K562 (cell line): ENCODE measurements around the gene HELZ2. TPM values are rescaled to one million over a fixed set of nuclear protein-coding genes. Genes with fewer than 3 reads are reported as not detected.

Source experiments
- CEBPB ChIP-seq: fragments of 450-650 bp; IDR thresholded peaks from 2 replicates; pipeline ENCODE4 v1.6.1; 2016; ENCODE audit warnings: missing genetic modification characterization, missing compliant biosample characterization
- CTCFL ChIP-seq: IDR thresholded peaks from 2 replicates; pipeline ENCODE4 v1.6.1; 2011; ENCODE audit warnings: borderline replicate concordance, low read depth, mild to moderate bottlenecking, moderate library complexity, low read length; ENCODE audit not compliant: insufficient read depth, poor library complexity, severe bottlenecking
- JUNB ChIP-seq: fragments of 450-650 bp; formaldehyde crosslinking; conservative IDR thresholded peaks from 2 replicates; pipeline ENCODE4 v1.4.0; 2020; ENCODE audit warnings: mild to moderate bottlenecking
- MEIS2 ChIP-seq: fragments of 450-650 bp; IDR thresholded peaks from 2 replicates; pipeline ENCODE4 v1.6.1; 2014; ENCODE audit warnings: mild to moderate bottlenecking; ENCODE audit not compliant: partially characterized antibody
- NR2C1 ChIP-seq, 2 experiments: fragments of 450-650 bp; IDR thresholded peaks; 2 replicates each; pipeline ENCODE4 v1.6.1; 2017; ENCODE audit warnings: mild to moderate bottlenecking in 2 of 2, antibody characterized with exemption in 1 of 2, inconsistent platforms in 1 of 2, missing compliant biosample characterization in 1 of 2, missing genetic modification characterization in 1 of 2
- PHB ChIP-seq: fragments of 250-450 bp; sonication (Bioruptor Pico); IDR thresholded peaks from 2 replicates; pipeline ENCODE4 v1.5.0; 2021
- RBM17 ChIP-seq: fragments of 200-400 bp; formaldehyde crosslinking; IDR thresholded peaks from 2 replicates; pipeline ENCODE4 v1.6.1; 2017; ENCODE audit warnings: low read depth, mild to moderate bottlenecking, low read length, borderline replicate concordance
- SMAD1 ChIP-seq: fragments of 150-350 bp; IDR thresholded peaks from 2 replicates; pipeline ENCODE4 v1.6.1; 2014; ENCODE audit warnings: low read length, low read depth; ENCODE audit not compliant: partially characterized antibody
- ZBED1 ChIP-seq: IDR thresholded peaks from 2 replicates; pipeline ENCODE4 v1.6.1; 2014
- ZNF143 ChIP-seq: sonication (generic); formaldehyde crosslinking; IDR thresholded peaks from 2 replicates; pipeline ENCODE4 v1.9.0; 2022; ENCODE audit warnings: mild to moderate bottlenecking, missing genetic modification reagents
- ZNF41 ChIP-seq: fragments of 250-450 bp; sonication (Bioruptor Pico); conservative IDR thresholded peaks from 2 replicates; pipeline ENCODE4 v1.4.0; 2020; ENCODE audit warnings: mild to moderate bottlenecking
- ZNF444 ChIP-seq: fragments of 250-450 bp; sonication (Bioruptor Pico); IDR thresholded peaks from 2 replicates; pipeline ENCODE4 v1.4.0; 2020; ENCODE audit warnings: mild to moderate bottlenecking, moderate library complexity
- ZNF511 ChIP-seq: sonication (generic); formaldehyde crosslinking; IDR thresholded peaks from 2 replicates; pipeline ENCODE4 v1.8.0; 2022; ENCODE audit warnings: mild to moderate bottlenecking, missing genetic modification reagents
- polyA plus RNA-seq, 8 experiments: library from polyadenylated mRNA; depleted of rRNA in 4 of 8; stranded (reverse) in 5 of 8; unstranded in 3 of 8; fragments of >200 nt; fragmentation: Nextera tagmentation in 2 of 8; fragmentation: Illumina TruSeq in 1 of 8; extraction: Ambion mirVana in 2 of 8; extraction: Trizol in 1 of 8; gene quantifications; 2 replicates each; pipeline versions ENCODE4 v1.2.1 to v1.2.3, GENCODE V29; 2011 to 2014; ENCODE audit warnings: inconsistent platforms in 1 of 8, missing spikeins in 1 of 8
- total RNA-seq, 7 experiments: library from RNA; depleted of rRNA in 6 of 7; stranded (reverse); fragments of >200 nt in 6 of 7; fragmentation: Illumina TruSeq in 2 of 7; extraction: Trizol in 2 of 7; gene quantifications; 2 replicates each; pipeline versions ENCODE4 v1.2.1 to v1.2.3, GENCODE V29; 2011 to 2021; ENCODE audit warnings: low replicate concordance in 1 of 7
- TF ChIP-seq, protein P1 (sequence below): fragments of 450-650 bp; IDR thresholded peaks from 2 replicates; pipeline ENCODE4 v1.6.1; 2016
- TF ChIP-seq, protein P2 (sequence below): sonication (generic); formaldehyde crosslinking; IDR thresholded peaks from 2 replicates; pipeline ENCODE4 v1.8.1; 2023; ENCODE audit warnings: missing genetic modification reagents, mild to moderate bottlenecking, borderline replicate concordance
- TF ChIP-seq, protein P3 (sequence below): fragments of 250-450 bp; sonication (Bioruptor Pico); IDR thresholded peaks from 2 replicates; pipeline ENCODE4 v1.5.0; 2020; ENCODE audit warnings: mild to moderate bottlenecking

HELZ2 gene
- total and polyA plus RNA-seq, 9 of the 15 experiments (the other 6 are each of a cell fraction or from before 2014, with no cell fraction given): 0.03 to 7.8 (median 2.9) TPM; not detected in 1

GRCh38 chr20:63579017-63579694 lies 5.1 kb upstream of the HELZ2 start (continued):
- TF ChIP-seq, protein P1, sequence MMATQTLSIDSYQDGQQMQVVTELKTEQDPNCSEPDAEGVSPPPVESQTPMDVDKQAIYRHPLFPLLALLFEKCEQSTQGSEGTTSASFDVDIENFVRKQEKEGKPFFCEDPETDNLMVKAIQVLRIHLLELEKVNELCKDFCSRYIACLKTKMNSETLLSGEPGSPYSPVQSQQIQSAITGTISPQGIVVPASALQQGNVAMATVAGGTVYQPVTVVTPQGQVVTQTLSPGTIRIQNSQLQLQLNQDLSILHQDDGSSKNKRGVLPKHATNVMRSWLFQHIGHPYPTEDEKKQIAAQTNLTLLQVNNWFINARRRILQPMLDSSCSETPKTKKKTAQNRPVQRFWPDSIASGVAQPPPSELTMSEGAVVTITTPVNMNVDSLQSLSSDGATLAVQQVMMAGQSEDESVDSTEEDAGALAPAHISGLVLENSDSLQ: 0 out of 2 replicates have a peak, but pooled peaks have one; percentile 19
- TF ChIP-seq, protein P2, sequence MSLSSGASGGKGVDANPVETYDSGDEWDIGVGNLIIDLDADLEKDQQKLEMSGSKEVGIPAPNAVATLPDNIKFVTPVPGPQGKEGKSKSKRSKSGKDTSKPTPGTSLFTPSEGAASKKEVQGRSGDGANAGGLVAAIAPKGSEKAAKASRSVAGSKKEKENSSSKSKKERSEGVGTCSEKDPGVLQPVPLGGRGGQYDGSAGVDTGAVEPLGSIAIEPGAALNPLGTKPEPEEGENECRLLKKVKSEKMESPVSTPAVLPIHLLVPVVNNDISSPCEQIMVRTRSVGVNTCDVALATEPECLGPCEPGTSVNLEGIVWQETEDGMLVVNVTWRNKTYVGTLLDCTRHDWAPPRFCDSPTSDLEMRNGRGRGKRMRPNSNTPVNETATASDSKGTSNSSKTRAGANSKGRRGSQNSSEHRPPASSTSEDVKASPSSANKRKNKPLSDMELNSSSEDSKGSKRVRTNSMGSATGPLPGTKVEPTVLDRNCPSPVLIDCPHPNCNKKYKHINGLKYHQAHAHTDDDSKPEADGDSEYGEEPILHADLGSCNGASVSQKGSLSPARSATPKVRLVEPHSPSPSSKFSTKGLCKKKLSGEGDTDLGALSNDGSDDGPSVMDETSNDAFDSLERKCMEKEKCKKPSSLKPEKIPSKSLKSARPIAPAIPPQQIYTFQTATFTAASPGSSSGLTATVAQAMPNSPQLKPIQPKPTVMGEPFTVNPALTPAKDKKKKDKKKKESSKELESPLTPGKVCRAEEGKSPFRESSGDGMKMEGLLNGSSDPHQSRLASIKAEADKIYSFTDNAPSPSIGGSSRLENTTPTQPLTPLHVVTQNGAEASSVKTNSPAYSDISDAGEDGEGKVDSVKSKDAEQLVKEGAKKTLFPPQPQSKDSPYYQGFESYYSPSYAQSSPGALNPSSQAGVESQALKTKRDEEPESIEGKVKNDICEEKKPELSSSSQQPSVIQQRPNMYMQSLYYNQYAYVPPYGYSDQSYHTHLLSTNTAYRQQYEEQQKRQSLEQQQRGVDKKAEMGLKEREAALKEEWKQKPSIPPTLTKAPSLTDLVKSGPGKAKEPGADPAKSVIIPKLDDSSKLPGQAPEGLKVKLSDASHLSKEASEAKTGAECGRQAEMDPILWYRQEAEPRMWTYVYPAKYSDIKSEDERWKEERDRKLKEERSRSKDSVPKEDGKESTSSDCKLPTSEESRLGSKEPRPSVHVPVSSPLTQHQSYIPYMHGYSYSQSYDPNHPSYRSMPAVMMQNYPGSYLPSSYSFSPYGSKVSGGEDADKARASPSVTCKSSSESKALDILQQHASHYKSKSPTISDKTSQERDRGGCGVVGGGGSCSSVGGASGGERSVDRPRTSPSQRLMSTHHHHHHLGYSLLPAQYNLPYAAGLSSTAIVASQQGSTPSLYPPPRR (CRISPR knock-in tag): no peak
- TF ChIP-seq CEBPB (tag) (peak; percentile 66), ZNF511 (CRISPR knock-in tag) (no peak), MEIS2 (no peak), RBM17 (no peak), PHB (CRISPR knock-in tag) (no peak), CTCFL (no peak), ZNF444 (CRISPR knock-in tag) (no peak), ZBED1 (no peak), SMAD1 (no peak), JUNB (no peak), ZNF41 (no peak), NR2C1 (IDR thresholded peaks at IDR 0.05) (no peak), NR2C1 (tag; IDR thresholded peaks at IDR 0.05) (no peak), ZNF143 (CRISPR knock-in tag) (no peak)
- TF ChIP-seq, protein P3, sequence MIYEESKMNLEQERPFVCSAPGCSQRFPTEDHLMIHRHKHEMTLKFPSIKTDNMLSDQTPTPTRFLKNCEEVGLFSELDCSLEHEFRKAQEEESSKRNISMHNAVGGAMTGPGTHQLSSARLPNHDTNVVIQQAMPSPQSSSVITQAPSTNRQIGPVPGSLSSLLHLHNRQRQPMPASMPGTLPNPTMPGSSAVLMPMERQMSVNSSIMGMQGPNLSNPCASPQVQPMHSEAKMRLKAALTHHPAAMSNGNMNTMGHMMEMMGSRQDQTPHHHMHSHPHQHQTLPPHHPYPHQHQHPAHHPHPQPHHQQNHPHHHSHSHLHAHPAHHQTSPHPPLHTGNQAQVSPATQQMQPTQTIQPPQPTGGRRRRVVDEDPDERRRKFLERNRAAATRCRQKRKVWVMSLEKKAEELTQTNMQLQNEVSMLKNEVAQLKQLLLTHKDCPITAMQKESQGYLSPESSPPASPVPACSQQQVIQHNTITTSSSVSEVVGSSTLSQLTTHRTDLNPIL (CRISPR knock-in tag): no peak
